ENCODE results near the gene ASCC1.

Gene ASCC1

GRCh38 chr10:72215611-72216549 lies at the start of gene ASCC1, which contains the start of gene ANAPC16:
TSS of gene ASCC1 (minus strand) at chr10:72216276. CDS start at chr10:72213298, 2,978 bp downstream.
TSS of gene ANAPC16 (plus strand) at chr10:72216012. CDS start at chr10:72223915, 7,903 bp downstream.
- in situ Hi-C loops (cut with HindIII; ENCODE audit: low sequenced_read_pairs): loop anchor here (5.0 to 10.0 kb wide), 2 partner anchors 39 to 261 kb away; no protein-coding TSS in a partner anchor

- in situ Hi-C loops (cut with HindIII; ENCODE audit: low sequenced_read_pairs): no loop called here
Observed at GRCh38 chr10:72265508-72265907, 49.4 kb upstream of the ASCC1 start.

- in situ Hi-C loops (cut with HindIII; ENCODE audit: low sequenced_read_pairs): no loop called here
Observed at GRCh38 chr10:72264536-72264935, 48.5 kb upstream of the ASCC1 start.

- in situ Hi-C loops (cut with HindIII; ENCODE audit: low sequenced_read_pairs): no loop called here
Observed at GRCh38 chr10:72263613-72264241, 47.7 kb upstream of the ASCC1 start.

- in situ Hi-C loops (cut with HindIII; ENCODE audit: low sequenced_read_pairs): no loop called here
Observed at GRCh38 chr10:72261784-72262404, 45.8 kb upstream of the ASCC1 start.

- in situ Hi-C loops (cut with HindIII; ENCODE audit: low sequenced_read_pairs): no loop called here
Observed at GRCh38 chr10:72260976-72261783, 45.1 kb upstream of the ASCC1 start.

- in situ Hi-C loops (cut with HindIII; ENCODE audit: low sequenced_read_pairs): no loop called here
Observed at GRCh38 chr10:72260239-72260975, 44.3 kb upstream of the ASCC1 start.

GRCh38 chr10:72259491-72260238 lies 43.6 kb upstream of the ASCC1 start:
- in situ Hi-C loops (cut with HindIII; ENCODE audit: low sequenced_read_pairs): no loop called here

- in situ Hi-C loops (cut with HindIII; ENCODE audit: low sequenced_read_pairs): no loop called here
Observed at GRCh38 chr10:72258617-72259016, 42.5 kb upstream of the ASCC1 start.

GRCh38 chr10:72257051-72257892 lies 41.2 kb upstream of the ASCC1 start:
- in situ Hi-C loops (cut with HindIII; ENCODE audit: low sequenced_read_pairs): no loop called here

GRCh38 chr10:72255977-72256729 lies 40.1 kb upstream of the ASCC1 start:
- in situ Hi-C loops (cut with HindIII; ENCODE audit: low sequenced_read_pairs): no loop called here

- in situ Hi-C loops (cut with HindIII; ENCODE audit: low sequenced_read_pairs): no loop called here
Observed at GRCh38 chr10:72254813-72255568, 38.9 kb upstream of the ASCC1 start.

GRCh38 chr10:72253578-72253977 lies 37.5 kb upstream of the ASCC1 start:
- in situ Hi-C loops (cut with HindIII; ENCODE audit: low sequenced_read_pairs): no loop called here

GRCh38 chr10:72252972-72253371 lies 36.9 kb upstream of the ASCC1 start:
- in situ Hi-C loops (cut with HindIII; ENCODE audit: low sequenced_read_pairs): no loop called here

GRCh38 chr10:72251635-72252034 lies 35.6 kb upstream of the ASCC1 start:
- in situ Hi-C loops (cut with HindIII; ENCODE audit: low sequenced_read_pairs): no loop called here

- in situ Hi-C loops (cut with HindIII; ENCODE audit: low sequenced_read_pairs): no loop called here
Observed at GRCh38 chr10:72250666-72251065, 34.6 kb upstream of the ASCC1 start.

Data from endothelial cell of hepatic sinusoid (primary cell).